CD4-positive, alpha-beta T cell treated with Interleukin-1 beta for 1 hour (primary cell): Measurements from ENCODE around the gene IBA57.

Experiments
- DNase-seq, 2 donors: peaks; one replicate each; pipeline ENCODE4 v3.0.0-alpha.2; 2020 to 2022

IBA57 gene

GRCh38 chr1:228228601-228229074 lies 63.0 kb downstream of the IBA57 start:
- DNase-seq, result no peak

GRCh38 chr1:228231189-228231588 lies 65.6 kb downstream of the IBA57 start:
- no peak for DNase-seq
